Sigmoid colon (tissue), 4 donors: ENCODE measurements around the gene SYMPK.

Experiments used
- CTCF ChIP-seq, 4 experiments: fragments of 450-650 bp in 3 of 4; fragments of 200-600 bp in 1 of 4; IDR thresholded peaks; one replicate each; pipeline ENCODE4 v1.5.1; 2016 to 2019; ENCODE audit warnings: antibody characterized with exemption in 4 of 4, mild to moderate bottlenecking in 3 of 4, moderate library complexity in 2 of 4
- EP300 ChIP-seq, 4 donors: sonication (generic); formaldehyde crosslinking; IDR thresholded peaks; one replicate each; pipeline ENCODE4 v1.6.1; 2017; ENCODE audit warnings: antibody characterized with exemption in 4 of 4
- POLR2A ChIP-seq, 2 donors: fragments of 450-650 bp; IDR thresholded peaks; one replicate each; pipeline ENCODE4 v1.6.1; 2016; ENCODE audit warnings: antibody characterized with exemption in 2 of 2, mild to moderate bottlenecking in 2 of 2, moderate library complexity in 2 of 2
- POLR2AphosphoS5 ChIP-seq, 4 donors: sonication (generic); formaldehyde crosslinking; IDR thresholded peaks; one replicate each; pipeline ENCODE4 v1.6.1; 2017; ENCODE audit warnings: antibody characterized with exemption in 4 of 4

GRCh38 chr19:45883881-45884681, 21.1 kb upstream of the SYMPK start:
- no peak for TF ChIP-seq CTCF (IDR thresholded peaks at IDR 0.05)
- TF ChIP-seq POLR2A (IDR thresholded peaks at IDR 0.05), result no peak
- TF ChIP-seq POLR2AphosphoS5 (IDR thresholded peaks at IDR 0.05), result no peak
- no peak for TF ChIP-seq EP300 (IDR thresholded peaks at IDR 0.05)
